ENCODE data around the gene FNDC1.
A peak's percentile ranks its signal among the peaks of the same experiment; 100 is the strongest.

The FNDC1 gene

GRCh38 chr6:159163901-159164370, 5.3 kb upstream of the FNDC1 start:
- peak; percentile 76 for DNase-seq

GRCh38 chr6:159168536-159169192, 536 bp upstream of the FNDC1 start:
- DNase-seq, result peak; percentile 82

- peak; percentile 83 for DNase-seq
These were observed 545 bp downstream of the FNDC1 start for GRCh38 chr6:159169557-159170332.

GRCh38 chr6:159170333-159170672, 1.1 kb downstream of the FNDC1 start:
- DNase-seq, result no peak

- DNase-seq, result peak; percentile 36
These were observed 2.0 kb downstream of the FNDC1 start for GRCh38 chr6:159170999-159171712.

GRCh38 chr6:159172091-159172491, 2.9 kb downstream of the FNDC1 start:
- no peak for DNase-seq

- DNase-seq, result peak; percentile 89
These were observed 5.2 kb downstream of the FNDC1 start for GRCh38 chr6:159174263-159174969.

GRCh38 chr6:159176913-159177312, 7.7 kb downstream of the FNDC1 start:
- DNase-seq, result no peak

- DNase-seq, result no peak
These were observed 9.6 kb downstream of the FNDC1 start for GRCh38 chr6:159178847-159179246.

- DNase-seq, result no peak
These were observed 10.8 kb downstream of the FNDC1 start for GRCh38 chr6:159180001-159180400.

- DNase-seq, result no peak
These were observed 12.7 kb downstream of the FNDC1 start for GRCh38 chr6:159181914-159182313.

GRCh38 chr6:159184559-159184958, 15.4 kb downstream of the FNDC1 start:
- no peak for DNase-seq

- no peak for DNase-seq
These were observed 21.3 kb downstream of the FNDC1 start for GRCh38 chr6:159190460-159190859.

- DNase-seq, result no peak
These were observed 24.7 kb downstream of the FNDC1 start for GRCh38 chr6:159193923-159194322.

- DNase-seq, result no peak
These were observed 25.2 kb downstream of the FNDC1 start for GRCh38 chr6:159194421-159194820.

GRCh38 chr6:159196430-159196975, 27.3 kb downstream of the FNDC1 start:
- DNase-seq, result no peak

- no peak for DNase-seq
These were observed 28.1 kb downstream of the FNDC1 start for GRCh38 chr6:159197251-159197650.

GRCh38 chr6:159201336-159201735, 32.1 kb downstream of the FNDC1 start:
- no peak for DNase-seq

GRCh38 chr6:159203304-159204005, 34.3 kb downstream of the FNDC1 start:
- DNase-seq, result no peak

- no peak for DNase-seq
These were observed 35.4 kb downstream of the FNDC1 start for GRCh38 chr6:159204605-159205004.

GRCh38 chr6:159212028-159212427, 42.8 kb downstream of the FNDC1 start:
- no peak for DNase-seq
